Liver (tissue), 9 donors: ENCODE results near the gene DST. TPM values are rescaled to one million over a fixed set of nuclear protein-coding genes. Genes with fewer than 3 reads are reported as not detected.

Experiments used
- DNase-seq: peaks from one replicate; pipeline ENCODE4 v3.0.0-alpha.2; 2017; ENCODE audit warnings: low spot score
- H3K27ac ChIP-seq, 2 donors: one replicate each; pipeline ENCODE4 v1.7.0; 2013; ENCODE audit warnings: inconsistent platforms in 2 of 2, low read length in 2 of 2, control low read depth in 1 of 2, low read depth in 1 of 2, mild to moderate bottlenecking in 1 of 2
- H3K27me3 ChIP-seq, 4 donors: one replicate each; pipeline versions ENCODE4 v1.6.1 to v1.7.0; 2013; ENCODE audit warnings: low read length in 3 of 4, inconsistent platforms in 1 of 4, mild to moderate bottlenecking in 1 of 4, moderate library complexity in 1 of 4; ENCODE audit not compliant: control insufficient read depth in 4 of 4, insufficient read depth in 4 of 4
- H3K36me3 ChIP-seq, 4 donors: one replicate each; pipeline versions ENCODE4 v1.6.1 to v1.7.0; 2013; ENCODE audit warnings: low read length in 3 of 4, mild to moderate bottlenecking in 3 of 4, low read depth in 1 of 4, moderate library complexity in 1 of 4; ENCODE audit not compliant: control insufficient read depth in 4 of 4, insufficient read depth in 3 of 4
- H3K4me1 ChIP-seq, 4 donors: one replicate each; pipeline versions ENCODE4 v1.6.1 to v1.7.0; 2013; ENCODE audit warnings: low read length in 3 of 4, mild to moderate bottlenecking in 3 of 4, moderate library complexity in 1 of 4; ENCODE audit not compliant: control insufficient read depth in 4 of 4, insufficient read depth in 4 of 4
- H3K4me3 ChIP-seq, 3 donors: one replicate each; pipeline versions ENCODE4 v1.6.1 to v1.7.0; 2013; ENCODE audit warnings: low read length in 3 of 3, control low read depth in 1 of 3, low read depth in 1 of 3, mild to moderate bottlenecking in 1 of 3
- H3K9ac ChIP-seq, 2 donors: one replicate each; pipeline ENCODE4 v1.7.0; 2013; ENCODE audit warnings: low read length in 2 of 2, mild to moderate bottlenecking in 2 of 2, moderate library complexity in 2 of 2, control low read depth in 1 of 2, low read depth in 1 of 2
- H3K9me3 ChIP-seq, 4 donors: one replicate each; pipeline versions ENCODE4 v1.6.1 to v1.7.0; 2013; ENCODE audit warnings: low read length in 3 of 4; ENCODE audit not compliant: control insufficient read depth in 4 of 4
- ATF3 ChIP-seq: IDR thresholded peaks from 2 replicates; pipeline ENCODE4 v1.6.1; 2016; ENCODE audit warnings: antibody characterized with exemption
- CTCF ChIP-seq: fragments of 150-350 bp; IDR thresholded peaks from 2 replicates; pipeline ENCODE4 v1.5.1; 2017; ENCODE audit warnings: improper control_type of control experiment, low read depth, low read length; ENCODE audit not compliant: missing input control
- EGR1 ChIP-seq, 2 donors: IDR thresholded peaks; 2 replicates each; pipeline ENCODE4 v1.6.1; 2016 to 2018; ENCODE audit warnings: antibody characterized with exemption in 2 of 2, low read depth in 2 of 2
- FOXA1 ChIP-seq: IDR thresholded peaks from 2 replicates; pipeline ENCODE4 v1.6.1; 2016; ENCODE audit warnings: antibody characterized with exemption
- GABPA ChIP-seq, 2 donors: IDR thresholded peaks in 1 of 2; conservative IDR thresholded peaks in 1 of 2; 2 replicates each; pipeline ENCODE4 v1.6.1; 2016; ENCODE audit warnings: antibody characterized with exemption in 2 of 2, mild to moderate bottlenecking in 1 of 2, moderate library complexity in 1 of 2
- HNF4A ChIP-seq, 2 donors: conservative IDR thresholded peaks; 2 replicates each; pipeline ENCODE4 v1.6.1; 2016; ENCODE audit warnings: antibody characterized with exemption in 2 of 2, mild to moderate bottlenecking in 2 of 2
- HNF4G ChIP-seq: IDR thresholded peaks from 2 replicates; pipeline ENCODE4 v1.6.1; 2016; ENCODE audit warnings: antibody characterized with exemption
- JUND ChIP-seq, 2 donors: IDR thresholded peaks; 2 replicates each; pipeline ENCODE4 v1.6.1; 2016; ENCODE audit warnings: antibody characterized with exemption in 2 of 2
- MAX ChIP-seq: IDR thresholded peaks from 2 replicates; pipeline ENCODE4 v1.6.1; 2016; ENCODE audit warnings: antibody characterized with exemption
- NR2F2 ChIP-seq: IDR thresholded peaks from 2 replicates; pipeline ENCODE4 v1.6.1; 2016; ENCODE audit warnings: antibody characterized with exemption
- RAD21 ChIP-seq, 2 donors: IDR thresholded peaks; 2 replicates each; pipeline ENCODE4 v1.6.1; 2016; ENCODE audit warnings: antibody characterized with exemption in 2 of 2, mild to moderate bottlenecking in 2 of 2
- REST ChIP-seq: IDR thresholded peaks from 2 replicates; pipeline ENCODE4 v1.6.1; 2016; ENCODE audit warnings: antibody characterized with exemption, mild to moderate bottlenecking
- RXRA ChIP-seq, 2 donors: IDR thresholded peaks; 2 replicates each; pipeline ENCODE4 v1.6.1; 2017 to 2018; ENCODE audit warnings: antibody characterized with exemption in 2 of 2, mild to moderate bottlenecking in 1 of 2
- SP1 ChIP-seq: IDR thresholded peaks from 2 replicates; pipeline ENCODE4 v1.6.1; 2018; ENCODE audit warnings: antibody characterized with exemption, mild to moderate bottlenecking
- TAF1 ChIP-seq: conservative IDR thresholded peaks from 2 replicates; pipeline ENCODE4 v1.6.1; 2016; ENCODE audit warnings: antibody characterized with exemption, mild to moderate bottlenecking
- YY1 ChIP-seq: IDR thresholded peaks from 2 replicates; pipeline ENCODE4 v1.6.1; 2016; ENCODE audit warnings: antibody characterized with exemption, mild to moderate bottlenecking
- ZBTB33 ChIP-seq: IDR thresholded peaks from 2 replicates; pipeline ENCODE4 v1.6.1; 2016; ENCODE audit warnings: antibody characterized with exemption
- WGBS: extraction: QIAGEN DNeasy Blood & Tissue Kit; methylation state at CpG from one replicate; pipeline ENCODE4 v1.1.7; 2013; 5-methylcytosine and 5-hydroxymethylcytosine counted together
- polyA plus RNA-seq, 2 donors: library from polyadenylated mRNA; stranded (reverse) in 1 of 2; unstranded in 1 of 2; fragments of 200-250 nt in 1 of 2; fragments of >200 nt in 1 of 2; fragmentation: Nextera tagmentation in 1 of 2; extraction: Ambion mirVana in 1 of 2; gene quantifications; one replicate each; pipeline versions ENCODE4 v1.2.1 to v1.2.3, GENCODE V29; 2013 to 2015
- total RNA-seq, 2 donors: library from RNA; depleted of rRNA; stranded (reverse); fragments of >200 nt; gene quantifications; one replicate each; pipeline ENCODE4 v1.2.3, GENCODE V29; 2014
- donor health status: healthy.
- donor health status: healthy.
- donor health status: healthy.
- donor health status: healthy.
- donor health status: healthy.

Gene DST
- total and polyA plus RNA-seq, 4 donors, result 30.5 to 234 (median 86.7) TPM

GRCh38 chr6:56536536-56536935 is 106.2 kb downstream of the DST start (continued):
- no peak for TF ChIP-seq SP1
- no peak for TF ChIP-seq NR2F2
- TF ChIP-seq FOXA1, result no peak

GRCh38 chr6:56535626-56536025 is 107.1 kb downstream of the DST start:
- no peak for DNase-seq
- peaks cover 4 to 48% (median 31%) of the 10 kb centered on the region in 4 donors for H3K36me3 ChIP-seq

GRCh38 chr6:56534680-56535419 is 107.8 kb downstream of the DST start:
- WGBS, result 92% methylated on average over 8 of the region's 8 CpGs
- no peaks in the 10 kb centered on the region for H3K9me3 ChIP-seq

More at GRCh38 chr6:56535626-56536025, 107.1 kb downstream of the DST start:
- H3K9me3 ChIP-seq, result no peaks in the 10 kb centered on the region
- H3K27me3 ChIP-seq, result no peaks in the 10 kb centered on the region
- peaks cover 3 to 14% (median 11%) of the 10 kb centered on the region in 4 donors for H3K4me1 ChIP-seq
- no peak overlapping the region for H3K9ac ChIP-seq
- H3K27ac ChIP-seq, result no peak overlapping the region
- H3K4me3 ChIP-seq, result no peak overlapping the region
- TF ChIP-seq RXRA (IDR thresholded peaks at IDR 0.05) (no peak), JUND (IDR thresholded peaks at IDR 0.05) (no peak), YY1 (no peak)

More at GRCh38 chr6:56534680-56535419, 107.8 kb downstream of the DST start:
- Histone ChIP-seq H3K27me3 (no peaks in the 10 kb centered on the region), H3K27ac (no peak overlapping the region), H3K4me3 (no peak overlapping the region), H3K4me1 (peaks cover 0 to 6% (median 4%) of the 10 kb centered on the region in 4 donors), H3K36me3 (peaks cover 4 to 53% (median 34%) of the 10 kb centered on the region in 4 donors), H3K9ac (no peak overlapping the region)
- no peak for DNase-seq
- TF ChIP-seq HNF4G (no peak), RXRA (IDR thresholded peaks at IDR 0.05) (no peak), ATF3 (no peak), ZBTB33 (no peak), CTCF (no peak), YY1 (no peak), TAF1 (no peak), SP1 (no peak), FOXA1 (no peak), EGR1 (IDR thresholded peaks at IDR 0.05; ENCODE audit: low read depth in 2 of 2) (no peak), REST (no peak), HNF4A (conservative IDR thresholded peaks at IDR 0.05) (no peak), RAD21 (IDR thresholded peaks at IDR 0.05) (no peak), GABPA (IDR thresholded peaks at IDR 0.05 in 1 of 2, conservative IDR thresholded peaks at IDR 0.05 in 1 of 2) (no peak), MAX (no peak), NR2F2 (no peak)
